Epithelial cell of proximal tubule (primary cell): ENCODE results near the gene HLCS. TPM values are rescaled to one million over a fixed set of nuclear protein-coding genes. Genes with fewer than 3 reads are reported as not detected.

Experiments used
- DNase-seq: peaks from one replicate; pipeline ENCODE4 v3.0.0-alpha.2; 2011; ENCODE audit warnings: low read depth
- H3K4me3 ChIP-seq: 2 replicates; pipeline ENCODE4 v1.5.1; 2011; ENCODE audit warnings: low read depth, mild to moderate bottlenecking, low read length
- CTCF ChIP-seq: conservative IDR thresholded peaks from 2 replicates; pipeline ENCODE4 v1.5.1; 2012; ENCODE audit warnings: low read depth, mild to moderate bottlenecking, low read length
- total RNA-seq: library from RNA; depleted of rRNA; stranded (reverse); fragments of >200 nt; gene quantifications from 2 replicates; pipeline ENCODE4 v1.2.3, GENCODE V29; 2015

Gene HLCS
- total RNA-seq, 1 donor from 2014 or later, result 21.0 TPM

GRCh38 chr21:36806103-36806502, 160.4 kb downstream of the HLCS start:
- no peak for TF ChIP-seq CTCF
- H3K4me3 ChIP-seq, result no peak overlapping the region
- no peak for DNase-seq

GRCh38 chr21:36804874-36805611, 161.4 kb downstream of the HLCS start:
- no peak for TF ChIP-seq CTCF
- H3K4me3 ChIP-seq, result no peak overlapping the region
- DNase-seq, result no peak

GRCh38 chr21:36803816-36804439, 162.5 kb downstream of the HLCS start:
- peak; percentile 64 for DNase-seq
- H3K4me3 ChIP-seq, result peak overlapping the region; percentile 13
- no peak for TF ChIP-seq CTCF

- no peak for DNase-seq
- no peak overlapping the region for H3K4me3 ChIP-seq
- no peak for TF ChIP-seq CTCF
These were observed 163.3 kb downstream of the HLCS start for GRCh38 chr21:36803051-36803645.

- no peak for DNase-seq
- no peak for TF ChIP-seq CTCF
- no peak overlapping the region for H3K4me3 ChIP-seq
These were observed 165.7 kb downstream of the HLCS start for GRCh38 chr21:36800734-36801133.

- TF ChIP-seq CTCF, result no peak
- H3K4me3 ChIP-seq, result no peak overlapping the region
These were observed 166.6 kb downstream of the HLCS start for GRCh38 chr21:36799869-36800268.

More at GRCh38 chr21:36799869-36800268, 166.6 kb downstream of the HLCS start:
- DNase-seq, result no peak
